ENCODE results near the gene OGFOD3.

GRCh38 chr17:82370471-82371332 lies 47.7 kb downstream of the OGFOD3 start:
- TF ChIP-seq POLR2A (IDR thresholded peaks at IDR 0.05) = no peak
- TF ChIP-seq, protein P1, sequence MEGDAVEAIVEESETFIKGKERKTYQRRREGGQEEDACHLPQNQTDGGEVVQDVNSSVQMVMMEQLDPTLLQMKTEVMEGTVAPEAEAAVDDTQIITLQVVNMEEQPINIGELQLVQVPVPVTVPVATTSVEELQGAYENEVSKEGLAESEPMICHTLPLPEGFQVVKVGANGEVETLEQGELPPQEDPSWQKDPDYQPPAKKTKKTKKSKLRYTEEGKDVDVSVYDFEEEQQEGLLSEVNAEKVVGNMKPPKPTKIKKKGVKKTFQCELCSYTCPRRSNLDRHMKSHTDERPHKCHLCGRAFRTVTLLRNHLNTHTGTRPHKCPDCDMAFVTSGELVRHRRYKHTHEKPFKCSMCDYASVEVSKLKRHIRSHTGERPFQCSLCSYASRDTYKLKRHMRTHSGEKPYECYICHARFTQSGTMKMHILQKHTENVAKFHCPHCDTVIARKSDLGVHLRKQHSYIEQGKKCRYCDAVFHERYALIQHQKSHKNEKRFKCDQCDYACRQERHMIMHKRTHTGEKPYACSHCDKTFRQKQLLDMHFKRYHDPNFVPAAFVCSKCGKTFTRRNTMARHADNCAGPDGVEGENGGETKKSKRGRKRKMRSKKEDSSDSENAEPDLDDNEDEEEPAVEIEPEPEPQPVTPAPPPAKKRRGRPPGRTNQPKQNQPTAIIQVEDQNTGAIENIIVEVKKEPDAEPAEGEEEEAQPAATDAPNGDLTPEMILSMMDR (IDR thresholded peaks at IDR 0.05) = no peak
